SU-DHL-6 (cell line): ENCODE data around the gene PLXNC1.

Experiments
- H2AFZ ChIP-seq: fragments of 200-600 bp; sonication (generic); 2 replicates; pipeline ENCODE4 v1.6.1; 2014; ENCODE audit warnings: low read depth, mild to moderate bottlenecking, moderate library complexity, mixed read lengths, antibody characterized with exemption, low read length; ENCODE audit not compliant: severe bottlenecking
- H3F3A ChIP-seq: fragments of 200-600 bp; shearing (Covaris generic); 2 replicates; pipeline ENCODE4 v1.6.0; 2016; ENCODE audit warnings: antibody characterized with exemption, mild to moderate bottlenecking; ENCODE audit not compliant: insufficient read depth
- H3K27ac ChIP-seq: fragments of 200-600 bp; sonication (generic); 2 replicates; pipeline ENCODE4 v1.5.1; 2016; ENCODE audit warnings: low read depth, mild to moderate bottlenecking, low read length, moderate library complexity, mixed read lengths
- H3K27me3 ChIP-seq: fragments of 200-600 bp; sonication (generic), shearing (Covaris generic); 2 replicates; pipeline ENCODE4 v1.6.0; 2014; ENCODE audit warnings: mild to moderate bottlenecking, low read length
- H3K36me3 ChIP-seq: fragments of 200-600 bp; sonication (generic); 2 replicates; pipeline ENCODE4 v1.6.1; 2014; ENCODE audit warnings: mild to moderate bottlenecking, low read length, mixed read lengths
- H3K4me2 ChIP-seq: fragments of 300-600, 200-600 bp; shearing (Covaris generic), sonication (generic); 2 replicates; pipeline ENCODE4 v1.6.0; 2014; ENCODE audit warnings: low read length, low read depth, mild to moderate bottlenecking; ENCODE audit not compliant: poor library complexity, severe bottlenecking
- H3K4me3 ChIP-seq: fragments of 200-600 bp; sonication (generic); 2 replicates; pipeline ENCODE4 v1.5.1; 2014; ENCODE audit warnings: antibody characterized with exemption, low read length, mild to moderate bottlenecking, mixed read lengths; ENCODE audit not compliant: insufficient read depth, poor library complexity, severe bottlenecking
- H3K79me2 ChIP-seq: fragments of 200-600 bp; sonication (generic); 2 replicates; pipeline ENCODE4 v1.6.1; 2014; ENCODE audit warnings: mild to moderate bottlenecking, low read length, moderate library complexity; ENCODE audit not compliant: insufficient read depth
- H3K9ac ChIP-seq: fragments of 200-600 bp; sonication (generic); 2 replicates; pipeline ENCODE4 v1.7.0; 2014; ENCODE audit warnings: mild to moderate bottlenecking, low read length
- H3K9me2 ChIP-seq: fragments of 200-600 bp; sonication (generic); replicated peaks from 2 replicates; pipeline ENCODE4 v1.6.1; 2014; ENCODE audit warnings: low read length; ENCODE audit not compliant: insufficient read depth
- H3K9me3 ChIP-seq: fragments of 200-600 bp; sonication (generic); 2 replicates; pipeline ENCODE4 v1.6.1; 2014; ENCODE audit warnings: low read length, mixed read lengths; ENCODE audit not compliant: insufficient read depth
- H4K20me1 ChIP-seq: fragments of 200-600 bp; sonication (generic); 2 replicates; pipeline ENCODE4 v1.6.1; 2014; ENCODE audit warnings: low read depth, mild to moderate bottlenecking, antibody characterized with exemption, low read length, moderate library complexity, mixed read lengths
- EZH2phosphoT487 ChIP-seq: fragments of 200-600 bp; sonication (generic), shearing (Covaris generic); conservative IDR thresholded peaks from 2 replicates; pipeline ENCODE4 v1.6.1; 2018; ENCODE audit warnings: mild to moderate bottlenecking, antibody characterized with exemption, low read length, moderate library complexity, mixed read lengths
- TF ChIP-seq, protein P1 (sequence below): fragments of 200-600 bp; sonication (generic); IDR thresholded peaks from one replicate; pipeline ENCODE4 v1.5.1; 2017; ENCODE audit warnings: antibody characterized with exemption, mild to moderate bottlenecking, low read length, moderate library complexity; ENCODE audit not compliant: insufficient read depth, poor library complexity, severe bottlenecking

The PLXNC1 gene

GRCh38 chr12:94326727-94327126 lies 178.3 kb downstream of the PLXNC1 start:
- Histone ChIP-seq H3K79me2 (no peaks in the 10 kb centered on the region), H2AFZ (no peak overlapping the region), H3K4me2 (no peak overlapping the region), H3K9me2 (no peaks in the 10 kb centered on the region), H3K27me3 (no peaks in the 10 kb centered on the region), H3F3A (no peaks in the 10 kb centered on the region), H3K4me3 (no peak overlapping the region), H3K36me3 (peaks cover 11% of the 10 kb centered on the region), H3K9ac (no peak overlapping the region), H3K27ac (no peak overlapping the region), H4K20me1 (no peaks in the 10 kb centered on the region), H3K9me3 (peaks cover 3% of the 10 kb centered on the region; the same call in 1 of the 2 replicates)
- TF ChIP-seq, protein P1, sequence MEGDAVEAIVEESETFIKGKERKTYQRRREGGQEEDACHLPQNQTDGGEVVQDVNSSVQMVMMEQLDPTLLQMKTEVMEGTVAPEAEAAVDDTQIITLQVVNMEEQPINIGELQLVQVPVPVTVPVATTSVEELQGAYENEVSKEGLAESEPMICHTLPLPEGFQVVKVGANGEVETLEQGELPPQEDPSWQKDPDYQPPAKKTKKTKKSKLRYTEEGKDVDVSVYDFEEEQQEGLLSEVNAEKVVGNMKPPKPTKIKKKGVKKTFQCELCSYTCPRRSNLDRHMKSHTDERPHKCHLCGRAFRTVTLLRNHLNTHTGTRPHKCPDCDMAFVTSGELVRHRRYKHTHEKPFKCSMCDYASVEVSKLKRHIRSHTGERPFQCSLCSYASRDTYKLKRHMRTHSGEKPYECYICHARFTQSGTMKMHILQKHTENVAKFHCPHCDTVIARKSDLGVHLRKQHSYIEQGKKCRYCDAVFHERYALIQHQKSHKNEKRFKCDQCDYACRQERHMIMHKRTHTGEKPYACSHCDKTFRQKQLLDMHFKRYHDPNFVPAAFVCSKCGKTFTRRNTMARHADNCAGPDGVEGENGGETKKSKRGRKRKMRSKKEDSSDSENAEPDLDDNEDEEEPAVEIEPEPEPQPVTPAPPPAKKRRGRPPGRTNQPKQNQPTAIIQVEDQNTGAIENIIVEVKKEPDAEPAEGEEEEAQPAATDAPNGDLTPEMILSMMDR, result no peak
- TF ChIP-seq EZH2phosphoT487, result no peak

GRCh38 chr12:94327809-94328208 lies 179.4 kb downstream of the PLXNC1 start:
- Histone ChIP-seq H3F3A (no peaks in the 10 kb centered on the region), H3K27ac (no peak overlapping the region), H4K20me1 (no peaks in the 10 kb centered on the region), H3K4me3 (no peak overlapping the region), H3K9ac (no peak overlapping the region), H3K79me2 (no peaks in the 10 kb centered on the region), H3K9me3 (no peaks in the 10 kb centered on the region), H3K27me3 (no peaks in the 10 kb centered on the region), H3K4me2 (no peak overlapping the region), H2AFZ (no peak overlapping the region), H3K9me2 (no peaks in the 10 kb centered on the region), H3K36me3 (0 out of 2 replicates have a peak, but pooled peaks cover 5% of the 10 kb centered on the region)
- TF ChIP-seq, protein P1, result no peak
- no peak for TF ChIP-seq EZH2phosphoT487

GRCh38 chr12:94329366-94329765 lies 181.0 kb downstream of the PLXNC1 start:
- Histone ChIP-seq H3K4me3 (no peak overlapping the region), H3K36me3 (peaks cover 7% of the 10 kb centered on the region; the same call in 1 of the 2 replicates), H3K4me2 (no peak overlapping the region), H4K20me1 (no peaks in the 10 kb centered on the region), H3K9me3 (no peaks in the 10 kb centered on the region), H3F3A (no peaks in the 10 kb centered on the region), H3K27ac (no peak overlapping the region), H3K79me2 (no peaks in the 10 kb centered on the region), H3K9ac (no peak overlapping the region), H3K9me2 (no peaks in the 10 kb centered on the region), H2AFZ (no peak overlapping the region), H3K27me3 (no peaks in the 10 kb centered on the region)
- TF ChIP-seq, protein P1, result no peak
- TF ChIP-seq EZH2phosphoT487, result no peak
